Amygdala (tissue), 56 donors: Measurements from ENCODE around the gene ADGRV1.
A peak's percentile ranks its signal among the peaks of the same experiment; 100 is the strongest.
"Not testable (repeated sequence)": the region's sequence is repeated elsewhere in the genome, so short reads cannot be mapped to it uniquely, and the experiment has no call there.

Source experiments
- DNase-seq, 56 donors: peaks; one replicate each; lab custom pipeline; 2025; lab: John Stamatoyannopoulos, UW

The ADGRV1 gene

GRCh38 chr5:90585337-90585986 lies 26.9 kb downstream of the ADGRV1 start:
- no peak for DNase-seq

GRCh38 chr5:90586469-90586868 lies 27.9 kb downstream of the ADGRV1 start:
- no peak for DNase-seq

GRCh38 chr5:90590170-90590569 lies 31.6 kb downstream of the ADGRV1 start:
- DNase-seq, result no peak

- DNase-seq, result not testable (repeated sequence)
These were observed 34.5 kb downstream of the ADGRV1 start for GRCh38 chr5:90593083-90593482.

- not testable (repeated sequence) for DNase-seq
These were observed 37.2 kb downstream of the ADGRV1 start for GRCh38 chr5:90595766-90596165.

- peak in 9 of 56 donors; percentile 0 to 29 (median 8) for DNase-seq
These were observed 39.7 kb downstream of the ADGRV1 start for GRCh38 chr5:90598293-90598692.

- DNase-seq, result not testable (repeated sequence)
These were observed 41.7 kb downstream of the ADGRV1 start for GRCh38 chr5:90600307-90600706.

- DNase-seq, result no peak
These were observed 42.9 kb downstream of the ADGRV1 start for GRCh38 chr5:90601468-90601867.

- DNase-seq, result no peak
These were observed 44.1 kb downstream of the ADGRV1 start for GRCh38 chr5:90602681-90603080.

- no peak for DNase-seq
These were observed 47.9 kb downstream of the ADGRV1 start for GRCh38 chr5:90606539-90606938.

- no peak for DNase-seq
These were observed 54.3 kb downstream of the ADGRV1 start for GRCh38 chr5:90612919-90613318.

- DNase-seq, result no peak
These were observed 54.9 kb downstream of the ADGRV1 start for GRCh38 chr5:90613459-90613858.

- DNase-seq, result no peak
These were observed 55.4 kb downstream of the ADGRV1 start for GRCh38 chr5:90613918-90614504.

- no peak for DNase-seq
These were observed 56.8 kb downstream of the ADGRV1 start for GRCh38 chr5:90615355-90615754.

- DNase-seq, result no peak
These were observed 59.5 kb downstream of the ADGRV1 start for GRCh38 chr5:90618071-90618470.

GRCh38 chr5:90619762-90620161 lies 61.2 kb downstream of the ADGRV1 start:
- DNase-seq, result not testable (repeated sequence)

- DNase-seq, result no peak
These were observed 63.3 kb downstream of the ADGRV1 start for GRCh38 chr5:90621848-90622247.

- DNase-seq, result no peak
These were observed 67.9 kb downstream of the ADGRV1 start for GRCh38 chr5:90626493-90626892.

GRCh38 chr5:90628492-90628891 lies 69.9 kb downstream of the ADGRV1 start:
- DNase-seq, result no peak

GRCh38 chr5:90632791-90633190 lies 74.2 kb downstream of the ADGRV1 start:
- no peak for DNase-seq

- no peak for DNase-seq
These were observed 78.4 kb downstream of the ADGRV1 start for GRCh38 chr5:90636948-90637347.

- no peak for DNase-seq
These were observed 79.1 kb downstream of the ADGRV1 start for GRCh38 chr5:90637731-90638130.

- no peak for DNase-seq
These were observed 80.3 kb downstream of the ADGRV1 start for GRCh38 chr5:90638878-90639277.
